Ovary (tissue), 9 donors: ENCODE measurements around the gene AATK. TPM values are rescaled to one million over a fixed set of nuclear protein-coding genes. Genes with fewer than 3 reads are reported as not detected.

Source experiments
- DNase-seq, 5 donors: peaks; one replicate each; pipeline ENCODE4 v3.0.0-alpha.2; 2019 to 2020
- H3K27ac ChIP-seq, 2 donors: fragments of 200-600 bp; one replicate each; pipeline versions ENCODE4 v1.5.1 to v1.8.0; 2019 to 2022
- H3K27me3 ChIP-seq: fragments of 200-600 bp; one replicate; pipeline ENCODE4 v1.8.0; 2022
- H3K36me3 ChIP-seq: fragments of 200-600 bp; sonication (generic); one replicate; pipeline ENCODE4 v1.5.1; 2019
- H3K4me1 ChIP-seq: one replicate; pipeline ENCODE4 v1.8.1; 2013; ENCODE audit warnings: mild to moderate bottlenecking, moderate library complexity; ENCODE audit not compliant: insufficient read depth
- H3K4me3 ChIP-seq: fragments of 200-600 bp; sonication (generic); one replicate; pipeline ENCODE4 v1.5.1; 2017
- H3K9me3 ChIP-seq, 2 donors: fragments of 200-600 bp in 1 of 2; sonication (generic) in 1 of 2; one replicate each; pipeline versions ENCODE4 v1.5.1 to v1.8.1; 2013 to 2019; ENCODE audit warnings: mild to moderate bottlenecking in 1 of 2, moderate library complexity in 1 of 2
- CTCF ChIP-seq, 3 donors: fragments of 450-650 bp in 2 of 3; fragments of 200-600 bp in 1 of 3; IDR thresholded peaks; one replicate each; pipeline versions ENCODE4 v1.5.1 to v1.8.0; 2016 to 2022; ENCODE audit warnings: antibody characterized with exemption in 3 of 3, mild to moderate bottlenecking in 1 of 3
- EP300 ChIP-seq: sonication (generic); formaldehyde crosslinking; IDR thresholded peaks from one replicate; pipeline ENCODE4 v1.6.1; 2017; ENCODE audit warnings: antibody characterized with exemption
- POLR2A ChIP-seq: fragments of 450-650 bp; IDR thresholded peaks from one replicate; pipeline ENCODE4 v1.6.1; 2017; ENCODE audit warnings: antibody characterized with exemption, mild to moderate bottlenecking, moderate library complexity
- WGBS, 3 donors: extraction: QIAGEN DNeasy Blood & Tissue Kit in 1 of 3; methylation state at CpG; one replicate each; pipeline versions ENCODE4 v1.1.5 to v1.1.7; 2013 to 2017; 5-methylcytosine and 5-hydroxymethylcytosine counted together
- intact Hi-C, 4 donors: fragments of 100-400 bp; cut with DNase I; formaldehyde crosslinking; loops; one replicate each; pipeline versions ENCODE4 v1.11.0 to v1.15.1; 2022 to 2023
- polyA plus RNA-seq, 2 donors: library from polyadenylated mRNA; stranded (reverse); fragments of 200-250 nt in 1 of 2; fragments of 350-450 nt in 1 of 2; fragmentation: Illumina TruSeq in 1 of 2; extraction: RNeasy Lipid Tissue Mini Kit (QIAGEN cat#74804) in 1 of 2; gene quantifications; one replicate each; pipeline ENCODE4 v1.2.3, GENCODE V29; 2013 to 2014
- total RNA-seq, 7 donors: library from RNA; depleted of rRNA in 2 of 7; stranded (reverse); fragments of >200 nt in 2 of 7; fragmentation: NEBNext Ultra II Directional in 3 of 7; extraction: Animal tissue kit (Norgen Biotek cat#: 25700) in 3 of 7; gene quantifications; one replicate each; pipeline versions ENCODE4 v1.1.0 to v1.2.4, GENCODE V29; 2016 to 2023
- donor health status: DM: no; HTN: no; CAD: no; lungs with moderate emphysema.
- donor health status: DM: no; HTN: no; CAD: no.
- donor health status: Bipolar disorder and iron deficiency.
- donor health status: DM: yes; HTN: yes; CAD: no.
- donor health status: DM: no; HTN: no; CAD: no.
- donor health status: DM: yes; HTN: yes; CAD: no.

The AATK gene
- total and polyA plus RNA-seq, 9 donors, result 0.23 to 3.1 (median 1.5) TPM

- WGBS, 3 donors, result 45 to 62% (median 60%) methylated on average over 25 to 34 of the region's 34 CpGs
- H3K4me3 ChIP-seq, result no peak overlapping the region
- TF ChIP-seq POLR2A (no peak), EP300 (no peak), CTCF (IDR thresholded peaks at IDR 0.05) (no peak)
These were observed 39.5 kb downstream of the AATK start for GRCh38 chr17:81126281-81127132.

GRCh38 chr17:81125573-81126081 lies 40.4 kb downstream of the AATK start:
- TF ChIP-seq CTCF (IDR thresholded peaks at IDR 0.05), result no peak
- TF ChIP-seq EP300, result no peak
- no peak for TF ChIP-seq POLR2A
- Histone ChIP-seq H3K4me1 (no peaks in the 10 kb centered on the region), H3K4me3 (no peak overlapping the region), H3K36me3 (no peaks in the 10 kb centered on the region), H3K27ac (no peak overlapping the region), H3K27me3 (no peaks in the 10 kb centered on the region), H3K9me3 (no peaks in the 10 kb centered on the region)
- 64 to 72% (median 66%) methylated on average over 10 to 14 of the region's 14 CpGs for WGBS, 3 donors
- DNase-seq, result no peak
- intact Hi-C loops, result no loop called here

More at GRCh38 chr17:81126281-81127132, 39.5 kb downstream of the AATK start:
- Histone ChIP-seq H3K27ac (no peak overlapping the region), H3K9me3 (no peaks in the 10 kb centered on the region), H3K4me1 (no peaks in the 10 kb centered on the region), H3K36me3 (no peaks in the 10 kb centered on the region), H3K27me3 (no peaks in the 10 kb centered on the region)
- DNase-seq, result no peak
- intact Hi-C loops, result no loop called here

- WGBS, 3 donors, result 82 to 92% (median 90%) methylated on average over 14 to 18 of the region's 18 CpGs
- no peak overlapping the region for H3K4me3 ChIP-seq
- no peaks in the 10 kb centered on the region for H3K27me3 ChIP-seq
- no peaks in the 10 kb centered on the region for H3K36me3 ChIP-seq
- intact Hi-C loops, result no loop called here
- DNase-seq, result no peak
- TF ChIP-seq EP300 (no peak), POLR2A (no peak), CTCF (IDR thresholded peaks at IDR 0.05) (no peak)
- no peaks in the 10 kb centered on the region for H3K9me3 ChIP-seq
- H3K27ac ChIP-seq, result no peak overlapping the region
- H3K4me1 ChIP-seq, result peaks cover 2% of the 10 kb centered on the region
These were observed 41.6 kb downstream of the AATK start for GRCh38 chr17:81124377-81124776.

GRCh38 chr17:81123052-81124048 lies 42.7 kb downstream of the AATK start:
- H3K4me1 ChIP-seq, result peaks cover 3% of the 10 kb centered on the region
- no peaks in the 10 kb centered on the region for H3K9me3 ChIP-seq
- 74 to 81% (median 78%) methylated on average over 34 to 39 of the region's 39 CpGs for WGBS, 3 donors
- no peaks in the 10 kb centered on the region for H3K27me3 ChIP-seq
- TF ChIP-seq EP300, result no peak
- TF ChIP-seq CTCF (IDR thresholded peaks at IDR 0.05), result no peak
- TF ChIP-seq POLR2A, result no peak
- intact Hi-C loops, result no loop called here
- no peak for DNase-seq
- H3K27ac ChIP-seq, result no peak overlapping the region
- no peak overlapping the region for H3K4me3 ChIP-seq
- no peaks in the 10 kb centered on the region for H3K36me3 ChIP-seq
